NCI-H226 (cell line): Measurements from ENCODE around the gene ZIC4.

Experiments
- DNase-seq: peaks from one replicate; pipeline ENCODE4 v3.0.0-alpha.2; 2015

The ZIC4 gene

GRCh38 chr3:147388700-147389580 lies 17.4 kb downstream of the ZIC4 start:
- DNase-seq: no peak

- no peak for DNase-seq
These were observed 18.3 kb downstream of the ZIC4 start for GRCh38 chr3:147387885-147388699.

GRCh38 chr3:147387291-147387884 lies 19.0 kb downstream of the ZIC4 start:
- DNase-seq: no peak

GRCh38 chr3:147385059-147386012 lies 21.0 kb downstream of the ZIC4 start:
- no peak for DNase-seq

GRCh38 chr3:147384210-147385058 lies 21.9 kb downstream of the ZIC4 start:
- no peak for DNase-seq

GRCh38 chr3:147383617-147384016 lies 22.7 kb downstream of the ZIC4 start:
- DNase-seq: no peak

- DNase-seq: no peak
These were observed 24.7 kb downstream of the ZIC4 start for GRCh38 chr3:147381596-147381995.

- DNase-seq: no peak
These were observed 25.4 kb downstream of the ZIC4 start for GRCh38 chr3:147380977-147381376.

- no peak for DNase-seq
These were observed 25.9 kb downstream of the ZIC4 start for GRCh38 chr3:147380387-147380951.

- DNase-seq: no peak
These were observed 26.7 kb downstream of the ZIC4 start for GRCh38 chr3:147379651-147380050.

GRCh38 chr3:147377412-147378367 lies 28.7 kb downstream of the ZIC4 start:
- no peak for DNase-seq

- no peak for DNase-seq
These were observed 33.0 kb downstream of the ZIC4 start for GRCh38 chr3:147373301-147373700.

- DNase-seq: no peak
These were observed 33.8 kb downstream of the ZIC4 start for GRCh38 chr3:147372525-147373027.

- DNase-seq: no peak
These were observed 34.5 kb downstream of the ZIC4 start for GRCh38 chr3:147371771-147372340.

GRCh38 chr3:147371140-147371539 lies 35.2 kb downstream of the ZIC4 start:
- no peak for DNase-seq

GRCh38 chr3:147370349-147370748 lies 36.0 kb downstream of the ZIC4 start:
- DNase-seq: no peak

GRCh38 chr3:147369661-147370123 lies 36.7 kb downstream of the ZIC4 start:
- DNase-seq: no peak

- DNase-seq: no peak
These were observed 37.1 kb downstream of the ZIC4 start for GRCh38 chr3:147369231-147369630.
